Ramos (cell line): ENCODE data around the gene PAK5.
"Not testable (repeated sequence)": the region's sequence is repeated elsewhere in the genome, so short reads cannot be mapped to it uniquely, and the experiment has no call there.

ENCODE experiments used
- in situ Hi-C: fragments of 300-500 bp; cut with MboI; formaldehyde crosslinking; loops from one replicate; pipeline ENCODE4 v1.14.3; 2022; ENCODE audit warnings: low sequenced_read_pairs; ENCODE audit not compliant: unreplicated experiment

Gene PAK5

GRCh38 chr20:9689041-9689440, 149.8 kb downstream of the PAK5 start:
- in situ Hi-C loops = no loop called here

GRCh38 chr20:9686866-9687265, 152.0 kb downstream of the PAK5 start:
- in situ Hi-C loops = no loop called here

GRCh38 chr20:9686455-9686854, 152.4 kb downstream of the PAK5 start:
- in situ Hi-C loops = no loop called here

GRCh38 chr20:9686001-9686400, 152.9 kb downstream of the PAK5 start:
- in situ Hi-C loops = no loop called here

GRCh38 chr20:9685011-9685410, 153.9 kb downstream of the PAK5 start:
- in situ Hi-C loops = no loop called here

- in situ Hi-C loops = no loop called here
Observed at GRCh38 chr20:9677100-9677623, 161.7 kb downstream of the PAK5 start.

- in situ Hi-C loops = no loop called here
Observed at GRCh38 chr20:9672981-9673380, 165.9 kb downstream of the PAK5 start.

- in situ Hi-C loops = no loop called here
Observed at GRCh38 chr20:9672027-9672426, 166.8 kb downstream of the PAK5 start.

- in situ Hi-C loops = no loop called here
Observed at GRCh38 chr20:9668381-9668780, 170.5 kb downstream of the PAK5 start.

GRCh38 chr20:9663423-9663822, 175.5 kb downstream of the PAK5 start:
- in situ Hi-C loops = no loop called here

GRCh38 chr20:9660236-9660868, 178.5 kb downstream of the PAK5 start:
- in situ Hi-C loops = no loop called here

- in situ Hi-C loops = no loop called here
Observed at GRCh38 chr20:9647741-9648140, 191.1 kb downstream of the PAK5 start.

- in situ Hi-C loops = no loop called here
Observed at GRCh38 chr20:9646375-9646774, 192.5 kb downstream of the PAK5 start.

- in situ Hi-C loops = no loop called here
Observed at GRCh38 chr20:9642882-9643281, 196.0 kb downstream of the PAK5 start.

- in situ Hi-C loops = not testable (repeated sequence)
Observed at GRCh38 chr20:9641499-9642000, 197.3 kb downstream of the PAK5 start.

- in situ Hi-C loops = no loop called here
Observed at GRCh38 chr20:9637889-9638288, 201.0 kb downstream of the PAK5 start.

GRCh38 chr20:9635750-9636149, 203.1 kb downstream of the PAK5 start:
- in situ Hi-C loops = no loop called here

- in situ Hi-C loops = no loop called here
Observed at GRCh38 chr20:9634327-9634726, 204.5 kb downstream of the PAK5 start.

- in situ Hi-C loops = no loop called here
Observed at GRCh38 chr20:9632991-9633390, 205.9 kb downstream of the PAK5 start.

GRCh38 chr20:9632265-9632664, 206.6 kb downstream of the PAK5 start:
- in situ Hi-C loops = no loop called here

GRCh38 chr20:9630554-9630953, 208.3 kb downstream of the PAK5 start:
- in situ Hi-C loops = no loop called here

GRCh38 chr20:9629831-9630230, 209.0 kb downstream of the PAK5 start:
- in situ Hi-C loops = no loop called here
